Measurements from ENCODE around the gene PFDN4. TPM values are rescaled to one million over a fixed set of nuclear protein-coding genes. Genes with fewer than 3 reads are reported as not detected.

PFDN4 gene
- total and polyA plus RNA-seq, 12 donors, result 21.9 to 56.3 (median 30.7) TPM

- Histone ChIP-seq H3K36me3 (no peaks in the 10 kb centered on the region), H3K27me3 (peaks cover 0 to 75% (median 59%) of the 10 kb centered on the region in 7 donors), H3K27ac (no peak overlapping the region), H3K9me3 (no peaks in the 10 kb centered on the region), H3K4me1 (peaks cover 0 to 4% (median 2%) of the 10 kb centered on the region in 9 donors), H3K4me3 (no peak overlapping the region)
- DNase-seq (no peak), ATAC-seq (no peak)
- 66 to 77% methylated on average over 2 of the region's 2 CpGs for WGBS, 2 donors
- no peak for TF ChIP-seq CTCF (IDR thresholded peaks at IDR 0.05)
- intact Hi-C loops (cut with DNase I), result loop anchor here in 1 of 10 donors (10.0 kb wide), 1 partner anchor 65 kb away; no protein-coding TSS in a partner anchor
Observed at GRCh38 chr20:54179946-54180345, 27.9 kb upstream of the PFDN4 start.

- TF ChIP-seq CTCF (IDR thresholded peaks at IDR 0.05), result no peak
- Histone ChIP-seq H3K4me3 (no peak overlapping the region), H3K27me3 (peaks cover 0 to 75% (median 52%) of the 10 kb centered on the region in 7 donors), H3K27ac (no peak overlapping the region), H3K4me1 (no peaks in the 10 kb centered on the region), H3K36me3 (no peaks in the 10 kb centered on the region), H3K9me3 (no peaks in the 10 kb centered on the region)
- ATAC-seq (no peak), DNase-seq (no peak)
- intact Hi-C loops (cut with DNase I), result no loop called here
- WGBS, 2 donors, result 93 to 95% methylated on average over 1 of the region's 1 CpG
Observed at GRCh38 chr20:54180931-54181330, 27.0 kb upstream of the PFDN4 start.

GRCh38 chr20:54184071-54184470 is 23.8 kb upstream of the PFDN4 start:
- H3K27ac ChIP-seq, result no peak overlapping the region
- H3K9me3 ChIP-seq, result no peaks in the 10 kb centered on the region
- no peak for TF ChIP-seq CTCF (IDR thresholded peaks at IDR 0.05)
- H3K4me3 ChIP-seq, result no peak overlapping the region
- intact Hi-C loops (cut with DNase I), result no loop called here
- DNase-seq, result no peak
- 31 to 44% methylated on average over 3 of the region's 3 CpGs for WGBS, 2 donors
- ATAC-seq, result no peak
- H3K27me3 ChIP-seq, result peaks cover 0 to 58% (median 35%) of the 10 kb centered on the region in 7 donors
- no peaks in the 10 kb centered on the region for H3K4me1 ChIP-seq
- H3K36me3 ChIP-seq, result no peaks in the 10 kb centered on the region

GRCh38 chr20:54184904-54185626 is 22.8 kb upstream of the PFDN4 start:
- intact Hi-C loops (cut with DNase I), result no loop called here
- Histone ChIP-seq H3K27me3 (peaks cover 0 to 48% (median 35%) of the 10 kb centered on the region in 7 donors), H3K9me3 (no peaks in the 10 kb centered on the region), H3K4me1 (no peaks in the 10 kb centered on the region), H3K4me3 (no peak overlapping the region), H3K27ac (no peak overlapping the region), H3K36me3 (no peaks in the 10 kb centered on the region)
- no peak for DNase-seq
- no peak for TF ChIP-seq CTCF (IDR thresholded peaks at IDR 0.05)
- no peak for ATAC-seq
- WGBS, 2 donors, result 81 to 87% methylated on average over 10 of the region's 10 CpGs
